ENCODE results near the gene HMGB4. TPM values are rescaled to one million over a fixed set of nuclear protein-coding genes. Genes with fewer than 3 reads are reported as not detected.

Gene HMGB4
- total RNA-seq, 2 experiments from 2014 or later = not detected

GRCh38 chr1:33826311-33826710 lies 37.6 kb upstream of the HMGB4 start:
- H3K9me3 Mint-ChIP-seq = no peaks in the 10 kb centered on the region
- no peaks in the 10 kb centered on the region for H3K36me3 Mint-ChIP-seq (ENCODE audit: low read depth)
- no peaks in the 10 kb centered on the region for H3K4me1 Mint-ChIP-seq
- H3K27ac Mint-ChIP-seq = no peak overlapping the region
- ChIA-PET CTCF (no interaction called here), POLR2A (no interaction called here)
- H3K4me3 Mint-ChIP-seq = no peak overlapping the region
- no peak for DNase-seq
- H3K27me3 Mint-ChIP-seq = no peaks in the 10 kb centered on the region

GRCh38 chr1:33826711-33827110 lies 37.2 kb upstream of the HMGB4 start:
- ChIA-PET CTCF (no interaction called here), POLR2A (no interaction called here)
- H3K27ac Mint-ChIP-seq = no peak overlapping the region
- H3K36me3 Mint-ChIP-seq (ENCODE audit: low read depth) = no peaks in the 10 kb centered on the region
- H3K4me3 Mint-ChIP-seq = no peak overlapping the region
- H3K4me1 Mint-ChIP-seq = no peaks in the 10 kb centered on the region
- H3K27me3 Mint-ChIP-seq = no peaks in the 10 kb centered on the region
- DNase-seq = no peak
- H3K9me3 Mint-ChIP-seq = no peaks in the 10 kb centered on the region

- H3K4me1 Mint-ChIP-seq = no peaks in the 10 kb centered on the region
- ChIA-PET CTCF (no interaction called here), POLR2A (no interaction called here)
- H3K36me3 Mint-ChIP-seq (ENCODE audit: low read depth) = no peaks in the 10 kb centered on the region
- no peaks in the 10 kb centered on the region for H3K9me3 Mint-ChIP-seq
- H3K27ac Mint-ChIP-seq = no peak overlapping the region
- no peaks in the 10 kb centered on the region for H3K27me3 Mint-ChIP-seq
- no peak overlapping the region for H3K4me3 Mint-ChIP-seq
- DNase-seq = no peak
Observed at GRCh38 chr1:33828059-33828458, 35.8 kb upstream of the HMGB4 start.

- ChIA-PET CTCF (no interaction called here), POLR2A (no interaction called here)
- Mint-ChIP-seq H3K36me3 (ENCODE audit: low read depth) (no peaks in the 10 kb centered on the region), H3K4me1 (no peaks in the 10 kb centered on the region), H3K27ac (no peak overlapping the region), H3K27me3 (no peaks in the 10 kb centered on the region), H3K4me3 (no peak overlapping the region), H3K9me3 (no peaks in the 10 kb centered on the region)
- no peak for DNase-seq
Observed at GRCh38 chr1:33828654-33829053, 35.2 kb upstream of the HMGB4 start.

GRCh38 chr1:33836911-33837310 lies 27.0 kb upstream of the HMGB4 start:
- ChIA-PET CTCF (no interaction called here), POLR2A (no interaction called here)
- no peak overlapping the region for H3K27ac Mint-ChIP-seq
- no peaks in the 10 kb centered on the region for H3K4me1 Mint-ChIP-seq
- H3K27me3 Mint-ChIP-seq = no peaks in the 10 kb centered on the region
- no peaks in the 10 kb centered on the region for H3K36me3 Mint-ChIP-seq (ENCODE audit: low read depth)
- no peaks in the 10 kb centered on the region for H3K9me3 Mint-ChIP-seq
- H3K4me3 Mint-ChIP-seq = no peak overlapping the region
- DNase-seq = no peak

GRCh38 chr1:33837635-33838034 lies 26.2 kb upstream of the HMGB4 start:
- Mint-ChIP-seq H3K27me3 (no peaks in the 10 kb centered on the region), H3K9me3 (no peaks in the 10 kb centered on the region), H3K27ac (no peak overlapping the region), H3K36me3 (ENCODE audit: low read depth) (no peaks in the 10 kb centered on the region), H3K4me1 (no peaks in the 10 kb centered on the region), H3K4me3 (no peak overlapping the region)
- DNase-seq = no peak
- ChIA-PET POLR2A (no interaction called here), CTCF (no interaction called here)

- H3K27me3 Mint-ChIP-seq = no peaks in the 10 kb centered on the region
Observed at GRCh38 chr1:33841494-33841893, 22.4 kb upstream of the HMGB4 start.

GRCh38 chr1:33842348-33842747 lies 21.5 kb upstream of the HMGB4 start:
- no peak for DNase-seq
- H3K4me3 Mint-ChIP-seq = no peak overlapping the region
- H3K36me3 Mint-ChIP-seq (ENCODE audit: low read depth) = no peaks in the 10 kb centered on the region
- H3K9me3 Mint-ChIP-seq = no peaks in the 10 kb centered on the region
- H3K27me3 Mint-ChIP-seq = no peaks in the 10 kb centered on the region
- H3K4me1 Mint-ChIP-seq = no peaks in the 10 kb centered on the region
- H3K27ac Mint-ChIP-seq = no peak overlapping the region
- ChIA-PET CTCF (no interaction called here), POLR2A (no interaction called here)

More at GRCh38 chr1:33841494-33841893, 22.4 kb upstream of the HMGB4 start:
- POLR2A ChIA-PET = no interaction called here
- Mint-ChIP-seq H3K4me3 (no peak overlapping the region), H3K27ac (no peak overlapping the region), H3K36me3 (ENCODE audit: low read depth) (no peaks in the 10 kb centered on the region), H3K4me1 (no peaks in the 10 kb centered on the region), H3K9me3 (no peaks in the 10 kb centered on the region)
- CTCF ChIA-PET = no interaction called here
- DNase-seq = no peak

- Mint-ChIP-seq H3K27ac (no peak overlapping the region), H3K36me3 (ENCODE audit: low read depth) (no peaks in the 10 kb centered on the region), H3K4me1 (no peaks in the 10 kb centered on the region), H3K9me3 (no peaks in the 10 kb centered on the region), H3K27me3 (no peaks in the 10 kb centered on the region), H3K4me3 (no peak overlapping the region)
- no peak for DNase-seq
- POLR2A ChIA-PET = no interaction called here
- CTCF ChIA-PET = no interaction called here
Observed at GRCh38 chr1:33844166-33844565, 19.7 kb upstream of the HMGB4 start.

GRCh38 chr1:33846861-33847260 lies 17.0 kb upstream of the HMGB4 start:
- H3K4me1 Mint-ChIP-seq = no peaks in the 10 kb centered on the region
- H3K27ac Mint-ChIP-seq = no peak overlapping the region
- ChIA-PET CTCF (no interaction called here), POLR2A (no interaction called here)
- no peak overlapping the region for H3K4me3 Mint-ChIP-seq
- no peaks in the 10 kb centered on the region for H3K9me3 Mint-ChIP-seq
- DNase-seq = no peak
- no peaks in the 10 kb centered on the region for H3K36me3 Mint-ChIP-seq (ENCODE audit: low read depth)
- H3K27me3 Mint-ChIP-seq = no peaks in the 10 kb centered on the region

- ChIA-PET POLR2A (no interaction called here), CTCF (interaction anchor here (0.6 kb wide), 1 partner anchor 195 kb away, joined by 3 read pairs; no protein-coding TSS in a partner anchor)
- no peak overlapping the region for H3K27ac Mint-ChIP-seq
- no peak overlapping the region for H3K4me3 Mint-ChIP-seq
- H3K9me3 Mint-ChIP-seq = no peaks in the 10 kb centered on the region
- H3K36me3 Mint-ChIP-seq (ENCODE audit: low read depth) = no peaks in the 10 kb centered on the region
- no peak for DNase-seq
- H3K4me1 Mint-ChIP-seq = no peaks in the 10 kb centered on the region
- no peaks in the 10 kb centered on the region for H3K27me3 Mint-ChIP-seq
Observed at GRCh38 chr1:33848205-33848937, 15.5 kb upstream of the HMGB4 start.

GRCh38 chr1:33849211-33849610 lies 14.7 kb upstream of the HMGB4 start:
- H3K27me3 Mint-ChIP-seq = no peaks in the 10 kb centered on the region
- no peaks in the 10 kb centered on the region for H3K36me3 Mint-ChIP-seq (ENCODE audit: low read depth)
- no peak overlapping the region for H3K4me3 Mint-ChIP-seq
- no peak overlapping the region for H3K27ac Mint-ChIP-seq
- ChIA-PET POLR2A (no interaction called here), CTCF (no interaction called here)
- no peaks in the 10 kb centered on the region for H3K9me3 Mint-ChIP-seq
- no peaks in the 10 kb centered on the region for H3K4me1 Mint-ChIP-seq
- DNase-seq = no peak

- H3K4me3 Mint-ChIP-seq = no peak overlapping the region
- H3K4me1 Mint-ChIP-seq = no peaks in the 10 kb centered on the region
- CTCF ChIA-PET = no interaction called here
- H3K9me3 Mint-ChIP-seq = no peaks in the 10 kb centered on the region
- POLR2A ChIA-PET = no interaction called here
- H3K27me3 Mint-ChIP-seq = no peaks in the 10 kb centered on the region
- DNase-seq = no peak
- H3K36me3 Mint-ChIP-seq (ENCODE audit: low read depth) = no peaks in the 10 kb centered on the region
- no peak overlapping the region for H3K27ac Mint-ChIP-seq
Observed at GRCh38 chr1:33850481-33850880, 13.4 kb upstream of the HMGB4 start.

GRCh38 chr1:33852711-33853110 lies 11.2 kb upstream of the HMGB4 start:
- Mint-ChIP-seq H3K27ac (no peak overlapping the region), H3K27me3 (no peaks in the 10 kb centered on the region), H3K4me1 (no peaks in the 10 kb centered on the region), H3K36me3 (ENCODE audit: low read depth) (no peaks in the 10 kb centered on the region), H3K9me3 (no peaks in the 10 kb centered on the region), H3K4me3 (no peak overlapping the region)
- POLR2A ChIA-PET = no interaction called here
- no peak for DNase-seq
- CTCF ChIA-PET = interaction anchor here (0.5 kb wide), 1 partner anchor 683 kb away, joined by 4 read pairs; no protein-coding TSS in a partner anchor

All from activated CD4-positive, alpha-beta T cell treated with anti-CD3 and anti-CD28 coated beads, Interleukin-2, amount 10 ng/mL, durations not matched to agents 7 days and 5 days (primary cell).